GM19025 (cell line): ENCODE data around the gene SAMD14.

Source experiments
- ATAC-seq: cut with Tn5 transposase; IDR thresholded peaks from one replicate; pipeline ENCODE4 v1.9.1; 2021; ENCODE audit warnings: mild to moderate bottlenecking, low read depth, moderate library complexity; ENCODE audit not compliant: unreplicated experiment

The SAMD14 gene

GRCh38 chr17:50135316-50136095 is 5.5 kb upstream of the SAMD14 start:
- ATAC-seq = no peak

- ATAC-seq = no peak
Measured at GRCh38 chr17:50134206-50135110, 4.5 kb upstream of the SAMD14 start.

GRCh38 chr17:50133769-50134099 is 3.8 kb upstream of the SAMD14 start:
- ATAC-seq = no peak

GRCh38 chr17:50133028-50133768 is 3.2 kb upstream of the SAMD14 start:
- no peak for ATAC-seq

- ATAC-seq = no peak
Measured at GRCh38 chr17:50132104-50132794, 2.3 kb upstream of the SAMD14 start.

GRCh38 chr17:50130559-50131305 is 772 bp upstream of the SAMD14 start:
- ATAC-seq = no peak

GRCh38 chr17:50129353-50129727 is 620 bp downstream of the SAMD14 start:
- no peak for ATAC-seq

- ATAC-seq = no peak
Measured at GRCh38 chr17:50128441-50129352, 1.3 kb downstream of the SAMD14 start.

- ATAC-seq = no peak
Measured at GRCh38 chr17:50127697-50128361, 2.1 kb downstream of the SAMD14 start.

GRCh38 chr17:50125420-50125997 is 4.5 kb downstream of the SAMD14 start:
- no peak for ATAC-seq

GRCh38 chr17:50123649-50124349 is 6.2 kb downstream of the SAMD14 start:
- no peak for ATAC-seq

GRCh38 chr17:50122945-50123344 is 7.0 kb downstream of the SAMD14 start:
- ATAC-seq = no peak

GRCh38 chr17:50120475-50121253 is 9.3 kb downstream of the SAMD14 start:
- no peak for ATAC-seq

GRCh38 chr17:50118828-50119218 is 11.1 kb downstream of the SAMD14 start:
- no peak for ATAC-seq

- ATAC-seq = no peak
Measured at GRCh38 chr17:50118076-50118827, 11.7 kb downstream of the SAMD14 start.
